HG02973 (cell line): ENCODE results near the gene HRG.
A peak's percentile ranks its signal among the peaks of the same experiment; 100 is the strongest.

Experiments
- ATAC-seq: cut with Tn5 transposase; IDR thresholded peaks from one replicate; pipeline ENCODE4 v1.9.1; 2021; ENCODE audit warnings: moderate library complexity; ENCODE audit not compliant: unreplicated experiment

HRG gene

GRCh38 chr3:186636536-186636935, 29.3 kb upstream of the HRG start:
- no peak for ATAC-seq

GRCh38 chr3:186637686-186638085, 28.1 kb upstream of the HRG start:
- ATAC-seq: no peak

- no peak for ATAC-seq
These were observed 27.6 kb upstream of the HRG start for GRCh38 chr3:186638259-186638658.

GRCh38 chr3:186639778-186640472, 25.9 kb upstream of the HRG start, which contains the start of gene FETUB:
Gene FETUB, plus strand, starts transcription at chr3:186640399. Its CDS starts 62 bp downstream, at chr3:186640461.
- no peak for ATAC-seq

- no peak for ATAC-seq
These were observed 25.4 kb upstream of the HRG start for GRCh38 chr3:186640473-186640818.

GRCh38 chr3:186640929-186641328, 24.9 kb upstream of the HRG start:
- ATAC-seq: no peak

- no peak for ATAC-seq
These were observed 23.8 kb upstream of the HRG start for GRCh38 chr3:186642014-186642413.

- no peak for ATAC-seq
These were observed 22.3 kb upstream of the HRG start for GRCh38 chr3:186643493-186643892.

- no peak for ATAC-seq
These were observed 21.1 kb upstream of the HRG start for GRCh38 chr3:186644683-186645082.

- no peak for ATAC-seq
These were observed 19.7 kb upstream of the HRG start for GRCh38 chr3:186646106-186646505.

GRCh38 chr3:186646841-186647240, 19.0 kb upstream of the HRG start:
- no peak for ATAC-seq

GRCh38 chr3:186648851-186649250, 17.0 kb upstream of the HRG start:
- no peak for ATAC-seq

GRCh38 chr3:186651678-186652215, 14.1 kb upstream of the HRG start:
- ATAC-seq: no peak

- peak; percentile 77 for ATAC-seq
These were observed 12.6 kb upstream of the HRG start for GRCh38 chr3:186653080-186653707.

GRCh38 chr3:186653984-186654383, 11.8 kb upstream of the HRG start:
- no peak for ATAC-seq

- ATAC-seq: no peak
These were observed 2.3 kb upstream of the HRG start for GRCh38 chr3:186663361-186664118.

GRCh38 chr3:186664119-186664495, 1.7 kb upstream of the HRG start:
- ATAC-seq: no peak

GRCh38 chr3:186664506-186664905, 1.3 kb upstream of the HRG start:
- ATAC-seq: no peak

- ATAC-seq: no peak
These were observed 2.6 kb downstream of the HRG start for GRCh38 chr3:186668426-186668825.

- no peak for ATAC-seq
These were observed 3.7 kb downstream of the HRG start for GRCh38 chr3:186669378-186670084.

- no peak for ATAC-seq
These were observed 4.3 kb downstream of the HRG start for GRCh38 chr3:186670155-186670554.
